Measurements from ENCODE around the gene SGCB.

The SGCB gene

GRCh38 chr4:52049266-52049665, 11.2 kb upstream of the SGCB start:
- ATAC-seq: no peak
- TF ChIP-seq POU6F1 (CRISPR knock-in tag; IDR thresholded peaks at IDR 0.05; ENCODE audit: borderline replicate concordance, low read depth) (no peak), OSR1 (CRISPR knock-in tag; IDR thresholded peaks at IDR 0.05) (no peak), ZNF70 (CRISPR knock-in tag; IDR thresholded peaks at IDR 0.05) (no peak), TSHZ2 (CRISPR knock-in tag; IDR thresholded peaks at IDR 0.05) (no peak), CSDC2 (CRISPR knock-in tag; IDR thresholded peaks at IDR 0.05) (no peak), PPARA (CRISPR knock-in tag; IDR thresholded peaks at IDR 0.05; ENCODE audit: borderline replicate concordance) (no peak), ZFP3 (CRISPR knock-in tag; IDR thresholded peaks at IDR 0.05) (no peak), ISL1 (CRISPR knock-in tag; IDR thresholded peaks at IDR 0.05) (no peak), RARB (CRISPR knock-in tag; IDR thresholded peaks at IDR 0.05) (no peak), SNAI2 (CRISPR knock-in tag; IDR thresholded peaks at IDR 0.05) (no peak), ESRRG (CRISPR knock-in tag; IDR thresholded peaks at IDR 0.05) (no peak), TCF4 (CRISPR knock-in tag; IDR thresholded peaks at IDR 0.05; ENCODE audit: borderline replicate concordance) (no peak), TOX (CRISPR knock-in tag; IDR thresholded peaks at IDR 0.05; ENCODE audit: borderline replicate concordance) (no peak), ARNTL (CRISPR knock-in tag; IDR thresholded peaks at IDR 0.05; ENCODE audit: borderline replicate concordance, low read depth) (no peak), CREB5 (CRISPR knock-in tag; IDR thresholded peaks at IDR 0.05; ENCODE audit: low read depth) (no peak)

GRCh38 chr4:52045028-52045427, 6.9 kb upstream of the SGCB start:
- no peak for ATAC-seq
- no peak for TF ChIP-seq BACH2 (CRISPR knock-in tag; IDR thresholded peaks at IDR 0.05; ENCODE audit: borderline replicate concordance)
- TF ChIP-seq ISL1 (CRISPR knock-in tag; IDR thresholded peaks at IDR 0.05): no peak
- TF ChIP-seq TCF4 (CRISPR knock-in tag; IDR thresholded peaks at IDR 0.05; ENCODE audit: borderline replicate concordance): no peak
- no peak for TF ChIP-seq ZFP30 (CRISPR knock-in tag; IDR thresholded peaks at IDR 0.05)
- no peak for TF ChIP-seq RARB (CRISPR knock-in tag; IDR thresholded peaks at IDR 0.05)
- TF ChIP-seq ZNF565 (CRISPR knock-in tag; conservative IDR thresholded peaks at IDR 0.05; ENCODE audit: low read depth): no peak
- no peak for TF ChIP-seq ESRRG (CRISPR knock-in tag; IDR thresholded peaks at IDR 0.05)
- TF ChIP-seq CSDC2 (CRISPR knock-in tag; IDR thresholded peaks at IDR 0.05): no peak
- no peak for TF ChIP-seq TSHZ2 (CRISPR knock-in tag; IDR thresholded peaks at IDR 0.05)
- no peak for TF ChIP-seq ZNF8 (CRISPR knock-in tag; IDR thresholded peaks at IDR 0.05)
- TF ChIP-seq GLIS3 (CRISPR knock-in tag; IDR thresholded peaks at IDR 0.05): no peak
- no peak for TF ChIP-seq POU6F1 (CRISPR knock-in tag; IDR thresholded peaks at IDR 0.05; ENCODE audit: borderline replicate concordance, low read depth)
- TF ChIP-seq CSRNP3 (CRISPR knock-in tag; IDR thresholded peaks at IDR 0.05): no peak
- no peak for TF ChIP-seq ZNF70 (CRISPR knock-in tag; IDR thresholded peaks at IDR 0.05)
- TF ChIP-seq OSR1 (CRISPR knock-in tag; IDR thresholded peaks at IDR 0.05): no peak
- TF ChIP-seq SNAI2 (CRISPR knock-in tag; IDR thresholded peaks at IDR 0.05): no peak
